Testis (tissue), 3 donors: Measurements from ENCODE around the gene TMEM171. TPM values are rescaled to one million over a fixed set of nuclear protein-coding genes. Genes with fewer than 3 reads are reported as not detected.

ENCODE experiments used
- DNase-seq: peaks from one replicate; pipeline ENCODE4 v3.0.0-alpha.2; 2019
- H3K27ac ChIP-seq, 2 donors: fragments of 200-600 bp; sonication (generic); one replicate each; pipeline ENCODE4 v1.5.1; 2019
- H3K27me3 ChIP-seq: fragments of 200-600 bp; sonication (generic); one replicate; pipeline ENCODE4 v1.5.1; 2019
- H3K36me3 ChIP-seq: fragments of 200-600 bp; sonication (generic); one replicate; pipeline ENCODE4 v1.5.1; 2017; ENCODE audit warnings: low read depth; ENCODE audit errors: missing control alignments
- H3K4me1 ChIP-seq: fragments of 200-600 bp; sonication (generic); one replicate; pipeline ENCODE4 v1.5.1; 2019
- H3K4me3 ChIP-seq, 2 donors: fragments of 200-600 bp; sonication (generic); one replicate each; pipeline ENCODE4 v1.5.1; 2017 to 2019
- H3K9me3 ChIP-seq: fragments of 200-600 bp; sonication (generic); one replicate; pipeline ENCODE4 v1.5.1; 2017
- CTCF ChIP-seq, 3 experiments: fragments of 450-650 bp in 2 of 3; fragments of 200-600 bp in 1 of 3; sonication (generic) in 1 of 3; IDR thresholded peaks; one replicate each; pipeline ENCODE4 v1.5.1; 2016 to 2019; ENCODE audit warnings: antibody characterized with exemption in 3 of 3, mild to moderate bottlenecking in 2 of 3, moderate library complexity in 1 of 3
- POLR2A ChIP-seq: fragments of 450-650 bp; IDR thresholded peaks from one replicate; pipeline ENCODE4 v1.6.1; 2017; ENCODE audit warnings: antibody characterized with exemption, mild to moderate bottlenecking, moderate library complexity
- WGBS, 2 donors: methylation state at CpG; one replicate each; pipeline ENCODE4 v1.1.5; 2018; 5-methylcytosine and 5-hydroxymethylcytosine counted together
- intact Hi-C: fragments of 100-400 bp; cut with DNase I; formaldehyde crosslinking; loops from one replicate; pipeline ENCODE4 v1.15.1; 2023; ENCODE audit warnings: low total_unique reads
- polyA plus RNA-seq: library from polyadenylated mRNA; stranded (reverse); fragments of 350-450 nt; fragmentation: Illumina TruSeq; extraction: RNeasy Lipid Tissue Mini Kit (QIAGEN cat#74804); gene quantifications from one replicate; pipeline ENCODE4 v1.2.3, GENCODE V29; 2014; ENCODE audit warnings: low read depth, low replicate concordance; ENCODE audit not compliant: insufficient read depth
- total RNA-seq, 2 donors: library from RNA; depleted of rRNA; stranded (reverse); fragments of >200 nt; gene quantifications; one replicate each; pipeline ENCODE4 v1.2.3, GENCODE V29; 2016

The TMEM171 gene
- total and polyA plus RNA-seq, 3 donors from 2014 or later: 1.1 to 2.7 (median 1.7) TPM

DNA sequence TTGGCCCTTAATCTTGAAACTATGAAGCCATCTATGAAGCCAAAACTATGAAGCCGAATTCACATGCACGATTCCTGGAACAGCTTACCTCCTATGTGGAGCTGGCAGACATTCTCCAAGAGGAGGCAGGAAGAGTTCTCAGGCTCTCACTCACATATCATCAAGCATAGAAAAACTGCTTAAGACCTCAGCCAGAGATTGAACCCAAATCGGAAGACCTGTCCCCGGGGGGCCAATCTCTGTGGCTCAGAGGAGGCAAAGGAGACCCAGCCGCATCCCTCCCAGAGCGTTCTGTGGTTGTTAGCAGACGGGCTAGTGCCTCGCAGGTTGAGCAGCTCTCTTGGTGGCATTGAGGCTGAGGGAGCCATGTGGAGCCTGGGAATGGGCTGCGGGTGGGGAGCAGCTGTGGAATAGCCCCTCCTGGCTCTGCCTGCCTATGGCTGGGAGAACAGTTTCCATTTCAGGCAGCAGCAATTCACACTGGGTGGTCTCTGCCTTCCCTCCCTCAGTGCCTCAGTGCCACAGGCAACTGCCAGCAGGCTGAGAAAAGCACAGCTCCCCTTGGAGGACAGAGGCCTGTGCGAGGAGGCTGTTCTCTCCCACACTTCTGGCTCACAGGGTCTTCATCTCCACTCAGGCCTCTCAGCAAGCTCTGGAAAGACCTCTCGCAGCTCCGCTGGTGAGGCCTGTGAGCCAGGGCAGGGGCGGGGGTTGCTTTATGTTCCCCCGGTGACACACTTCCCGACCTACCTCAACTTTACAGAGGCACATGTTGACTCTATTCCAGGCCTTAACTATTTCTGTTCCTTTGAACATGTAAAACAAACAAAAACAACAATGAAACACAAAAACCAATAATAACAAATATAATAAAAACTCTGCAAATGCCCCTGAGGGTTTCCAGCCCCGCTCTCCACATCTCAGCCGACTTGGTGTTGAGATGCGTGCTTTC lies 35.2 kb downstream of the TMEM171 start:
- 75 to 81% methylated on average over 17 to 18 of the region's 18 CpGs for WGBS, 2 donors
- intact Hi-C loops: no loop called here
- no peak for DNase-seq
- no peak for TF ChIP-seq POLR2A
- no peak for TF ChIP-seq CTCF (IDR thresholded peaks at IDR 0.05)
- Histone ChIP-seq H3K36me3 (no peaks in the 10 kb centered on the region), H3K4me3 (no peak overlapping the region), H3K4me1 (no peaks in the 10 kb centered on the region), H3K27ac (no peak overlapping the region), H3K27me3 (no peaks in the 10 kb centered on the region), H3K9me3 (no peaks in the 10 kb centered on the region)

DNA sequence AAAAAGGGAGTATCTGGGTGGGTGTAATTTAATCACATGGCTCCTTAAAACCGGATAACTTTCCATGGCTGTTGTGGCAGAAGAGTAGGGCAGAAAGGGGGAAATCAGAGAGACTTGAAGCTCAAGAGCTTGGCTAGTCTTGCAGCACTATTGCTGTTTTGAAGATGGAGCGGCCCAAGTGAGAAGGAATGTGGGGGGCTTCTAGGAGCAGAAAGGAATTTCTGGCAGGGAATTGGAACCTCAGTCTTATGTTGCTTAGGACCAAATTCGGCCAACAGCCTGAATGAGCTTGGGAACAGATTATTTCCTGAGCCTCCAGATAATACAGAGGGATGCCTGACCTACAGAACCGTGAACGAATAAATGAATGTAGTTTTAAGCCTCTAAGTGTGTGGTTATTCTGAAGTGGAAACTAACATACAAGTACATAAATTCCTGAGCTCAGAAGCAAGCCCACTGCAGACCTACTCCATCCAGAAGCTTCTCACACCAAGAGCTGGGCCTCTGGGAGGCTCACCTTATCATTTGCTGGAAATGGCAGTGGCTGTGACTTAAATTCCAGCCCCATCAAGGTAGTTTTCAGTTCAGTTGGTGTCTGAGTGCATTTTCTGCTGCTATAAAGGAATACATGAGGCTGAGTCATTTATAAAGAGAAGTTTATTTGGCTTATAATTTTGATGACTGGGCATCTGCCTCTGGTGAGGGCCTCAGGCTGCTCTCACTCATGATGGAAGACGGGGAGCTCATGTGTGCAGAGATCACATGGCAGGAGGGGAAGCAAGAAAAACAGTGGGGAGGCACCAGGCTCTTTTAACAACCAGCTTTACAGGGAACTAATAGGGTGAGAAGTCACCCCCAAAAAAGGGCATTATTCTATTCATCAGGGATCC lies 37.3 kb downstream of the TMEM171 start:
- Histone ChIP-seq H3K36me3 (no peaks in the 10 kb centered on the region), H3K27ac (no peak overlapping the region), H3K4me1 (no peaks in the 10 kb centered on the region), H3K9me3 (no peaks in the 10 kb centered on the region), H3K4me3 (no peak overlapping the region), H3K27me3 (no peaks in the 10 kb centered on the region)
- intact Hi-C loops: no loop called here
- TF ChIP-seq CTCF (IDR thresholded peaks at IDR 0.05) (no peak), POLR2A (no peak)
- no peak for DNase-seq
- WGBS, 2 donors: 85 to 91% methylated on average over 6 of the region's 6 CpGs

GRCh38 chr5:73158313-73158712 lies 37.9 kb downstream of the TMEM171 start:
- Histone ChIP-seq H3K36me3 (no peaks in the 10 kb centered on the region), H3K4me1 (no peaks in the 10 kb centered on the region), H3K9me3 (no peaks in the 10 kb centered on the region), H3K4me3 (no peak overlapping the region), H3K27me3 (no peaks in the 10 kb centered on the region), H3K27ac (no peak overlapping the region)
- intact Hi-C loops: no loop called here
- TF ChIP-seq CTCF (IDR thresholded peaks at IDR 0.05): no peak
- no peak for TF ChIP-seq POLR2A
- WGBS, 2 donors: 90 to 96% methylated on average over 4 of the region's 4 CpGs
- DNase-seq: no peak

GRCh38 chr5:73160239-73160671 lies 39.9 kb downstream of the TMEM171 start:
- H3K4me3 ChIP-seq: no peak overlapping the region
- DNase-seq: no peak
- WGBS, 2 donors: 73 to 77% methylated on average over 4 of the region's 4 CpGs
- intact Hi-C loops: no loop called here
- H3K4me1 ChIP-seq: no peaks in the 10 kb centered on the region
- H3K27me3 ChIP-seq: no peaks in the 10 kb centered on the region
- TF ChIP-seq POLR2A (no peak), CTCF (IDR thresholded peaks at IDR 0.05) (no peak)
- H3K27ac ChIP-seq: no peak overlapping the region
- H3K9me3 ChIP-seq: no peaks in the 10 kb centered on the region
- no peaks in the 10 kb centered on the region for H3K36me3 ChIP-seq
